GM23248 (cell line): ENCODE results near the gene SEZ6L2.

Experiments
- EZH2 ChIP-seq: fragments of 200-600 bp; sonication (generic); IDR thresholded peaks from 2 replicates; pipeline ENCODE4 v1.6.1; 2018; ENCODE audit warnings: antibody characterized with exemption, mild to moderate bottlenecking; ENCODE audit not compliant: insufficient read depth, poor library complexity, severe bottlenecking
- EZH2phosphoT487 ChIP-seq: fragments of 200-600 bp; sonication (generic); IDR thresholded peaks from 2 replicates; pipeline ENCODE4 v1.6.1; 2018; ENCODE audit warnings: antibody characterized with exemption, moderate library complexity, mild to moderate bottlenecking, low read depth; ENCODE audit not compliant: insufficient read depth

GRCh38 chr16:29922326-29922725 lies 23.0 kb upstream of the SEZ6L2 start:
- TF ChIP-seq EZH2: no peak
- TF ChIP-seq EZH2phosphoT487: no peak
